ENCODE measurements around the gene NCBP3. TPM values are rescaled to one million over a fixed set of nuclear protein-coding genes. Genes with fewer than 3 reads are reported as not detected.

The NCBP3 gene
- total and polyA plus RNA-seq, 2 of the 4 experiments (the other 2 are of a cell fraction) = 10.8 to 13.5 TPM

DNA sequence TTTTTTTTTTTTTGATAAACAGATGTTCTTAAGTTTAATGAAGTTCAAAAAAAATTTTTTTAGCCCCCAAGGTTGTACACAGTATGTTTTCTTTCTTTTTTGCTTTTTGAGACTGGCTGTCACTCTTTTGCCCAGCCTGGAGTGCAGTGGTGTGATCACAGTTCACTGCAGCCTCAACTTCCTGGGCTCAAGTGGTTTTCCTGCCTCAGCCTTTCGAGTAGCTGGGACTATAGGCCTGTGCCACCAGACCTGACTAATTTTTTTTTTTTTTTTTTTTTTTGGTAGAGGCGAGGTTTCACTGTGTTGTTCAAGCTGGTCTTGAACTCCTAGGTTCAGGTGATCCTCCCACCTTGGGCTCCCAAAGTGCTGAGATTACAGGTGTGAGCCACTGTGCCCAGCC lies 57.8 kb downstream of the NCBP3 start:
- Histone ChIP-seq H3K4me3 (ENCODE audit: insufficient read depth, low read depth, low read length) (no peak overlapping the region), H3K36me3 (ENCODE audit: control insufficient read depth, insufficient read depth, low read length) (no peaks in the 10 kb centered on the region), H3K4me2 (ENCODE audit: low read depth, low read length) (no peak overlapping the region), H2AK9ac (replicated peaks; ENCODE audit: low read depth, low read length, poor library complexity) (no peak overlapping the region), H3K56ac (ENCODE audit: extremely low read depth, insufficient read depth, low read length) (no peak overlapping the region), H4K91ac (ENCODE audit: insufficient read depth, low read depth, low read length) (no peak overlapping the region), H3K4me1 (ENCODE audit: control insufficient read depth, insufficient read depth, low read length) (peaks cover 5% of the 10 kb centered on the region; the same call in 1 of the 2 replicates), H4K8ac (ENCODE audit: low read depth in 2 of 2, low read length in 2 of 2) (no peak overlapping the region), H2BK15ac (ENCODE audit: low read depth, low read length) (no peak overlapping the region), H3K14ac (replicated peaks; ENCODE audit: low read depth, low read length) (no peak overlapping the region), H3K79me1 (ENCODE audit: low read depth in 1 of 2, low read length in 2 of 2) (no peaks in the 10 kb centered on the region), H3K23ac (ENCODE audit: low read depth, low read length) (no peak overlapping the region), H2BK120ac (ENCODE audit: low read depth, low read length) (no peak overlapping the region), H3K18ac (ENCODE audit: low read depth, low read length) (no peak overlapping the region), H2BK5ac (ENCODE audit: low read depth, low read length, poor library complexity, severe bottlenecking) (no peak overlapping the region), H3K9me3 (ENCODE audit: control insufficient read depth, insufficient read depth, low read length) (no peaks in the 10 kb centered on the region), H3K9me1 (ENCODE audit: insufficient read depth, low read length) (no peaks in the 10 kb centered on the region), H3K27ac (ENCODE audit: insufficient read depth, low read length) (no peak overlapping the region), H2AFZ (replicated peaks; ENCODE audit: low read length, poor library complexity) (no peak overlapping the region), H4K20me1 (ENCODE audit: insufficient read depth, low read length) (no peaks in the 10 kb centered on the region), H3K27me3 (ENCODE audit: control insufficient read depth, insufficient read depth, low read length) (no peaks in the 10 kb centered on the region), H3K9ac (ENCODE audit: low read depth, low read length) (no peak overlapping the region), H2BK20ac (ENCODE audit: low read depth, low read length) (no peak overlapping the region), H4K5ac (ENCODE audit: low read depth, low read length) (no peak overlapping the region), H2AK5ac (ENCODE audit: low read depth, low read length) (no peak overlapping the region), H3K4ac (ENCODE audit: low read depth, low read length) (no peak overlapping the region)
- POLR2A ChIA-PET (ENCODE audit: unreplicated experiment) = no interaction called here
- intact Hi-C loops (cut with micrococcal nuclease) (no loop called here), dilution Hi-C loops (cut with HindIII; ENCODE audit: low sequenced_read_pairs, unreplicated experiment) (no loop called here), in situ Hi-C loops (cut with MboI; ENCODE audit: low sequenced_read_pairs) (no loop called here)
- no peak for ATAC-seq (ENCODE audit: low read depth)
- BruUV-seq (replicated peaks) = no TSS peak
- CTCF ChIA-PET = no interaction called here
- no peak for DNase-seq
- TF ChIP-seq CHD1 (IDR thresholded peaks at IDR 0.05; ENCODE audit: low read depth, low read length) = no peak
- TF ChIP-seq NFE2L2 (IDR thresholded peaks at IDR 0.05; ENCODE audit: low read depth, low read length) = no peak
- TF ChIP-seq BHLHE40 (IDR thresholded peaks at IDR 0.05; ENCODE audit: low read depth, low read length) = no peak
- TF ChIP-seq, protein P1, sequence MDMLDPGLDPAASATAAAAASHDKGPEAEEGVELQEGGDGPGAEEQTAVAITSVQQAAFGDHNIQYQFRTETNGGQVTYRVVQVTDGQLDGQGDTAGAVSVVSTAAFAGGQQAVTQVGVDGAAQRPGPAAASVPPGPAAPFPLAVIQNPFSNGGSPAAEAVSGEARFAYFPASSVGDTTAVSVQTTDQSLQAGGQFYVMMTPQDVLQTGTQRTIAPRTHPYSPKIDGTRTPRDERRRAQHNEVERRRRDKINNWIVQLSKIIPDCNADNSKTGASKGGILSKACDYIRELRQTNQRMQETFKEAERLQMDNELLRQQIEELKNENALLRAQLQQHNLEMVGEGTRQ (IDR thresholded peaks at IDR 0.05; ENCODE audit: low read depth, low read length) = no peak
- no peak for TF ChIP-seq RAD21 (IDR thresholded peaks at IDR 0.05; ENCODE audit: low read length)
- TF ChIP-seq, protein P2, sequence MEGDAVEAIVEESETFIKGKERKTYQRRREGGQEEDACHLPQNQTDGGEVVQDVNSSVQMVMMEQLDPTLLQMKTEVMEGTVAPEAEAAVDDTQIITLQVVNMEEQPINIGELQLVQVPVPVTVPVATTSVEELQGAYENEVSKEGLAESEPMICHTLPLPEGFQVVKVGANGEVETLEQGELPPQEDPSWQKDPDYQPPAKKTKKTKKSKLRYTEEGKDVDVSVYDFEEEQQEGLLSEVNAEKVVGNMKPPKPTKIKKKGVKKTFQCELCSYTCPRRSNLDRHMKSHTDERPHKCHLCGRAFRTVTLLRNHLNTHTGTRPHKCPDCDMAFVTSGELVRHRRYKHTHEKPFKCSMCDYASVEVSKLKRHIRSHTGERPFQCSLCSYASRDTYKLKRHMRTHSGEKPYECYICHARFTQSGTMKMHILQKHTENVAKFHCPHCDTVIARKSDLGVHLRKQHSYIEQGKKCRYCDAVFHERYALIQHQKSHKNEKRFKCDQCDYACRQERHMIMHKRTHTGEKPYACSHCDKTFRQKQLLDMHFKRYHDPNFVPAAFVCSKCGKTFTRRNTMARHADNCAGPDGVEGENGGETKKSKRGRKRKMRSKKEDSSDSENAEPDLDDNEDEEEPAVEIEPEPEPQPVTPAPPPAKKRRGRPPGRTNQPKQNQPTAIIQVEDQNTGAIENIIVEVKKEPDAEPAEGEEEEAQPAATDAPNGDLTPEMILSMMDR (conservative IDR thresholded peaks at IDR 0.05; ENCODE audit: low read depth, low read length) = no peak
- no peak for TF ChIP-seq RCOR1 (IDR thresholded peaks at IDR 0.05; ENCODE audit: insufficient replicate concordance, low read length)
- no peak for TF ChIP-seq FOS (IDR thresholded peaks at IDR 0.05; ENCODE audit: low read depth, low read length)
- TF ChIP-seq RFX5 (IDR thresholded peaks at IDR 0.05; ENCODE audit: low read depth, low read length) = no peak
- TF ChIP-seq MXI1 (IDR thresholded peaks at IDR 0.05; ENCODE audit: borderline replicate concordance, low read depth, low read length) = no peak
- TF ChIP-seq MAZ (IDR thresholded peaks at IDR 0.05; ENCODE audit: borderline replicate concordance, low read depth, low read length) = no peak
- no peak for TF ChIP-seq POLR2A (IDR thresholded peaks at IDR 0.05; ENCODE audit: low read depth, low read length)
- no CpG with 5 or more reads among the region's 2 CpGs for WGBS, 2 experiments (ENCODE audit: extremely low coverage in 2 of 2, insufficient read length in 1 of 2)

Measured in IMR-90 (cell line).